ENCODE results near the gene SLC19A1.
"Not testable (repeated sequence)": the region's sequence is repeated elsewhere in the genome, so short reads cannot be mapped to it uniquely, and the experiment has no call there.

The SLC19A1 gene

DNA sequence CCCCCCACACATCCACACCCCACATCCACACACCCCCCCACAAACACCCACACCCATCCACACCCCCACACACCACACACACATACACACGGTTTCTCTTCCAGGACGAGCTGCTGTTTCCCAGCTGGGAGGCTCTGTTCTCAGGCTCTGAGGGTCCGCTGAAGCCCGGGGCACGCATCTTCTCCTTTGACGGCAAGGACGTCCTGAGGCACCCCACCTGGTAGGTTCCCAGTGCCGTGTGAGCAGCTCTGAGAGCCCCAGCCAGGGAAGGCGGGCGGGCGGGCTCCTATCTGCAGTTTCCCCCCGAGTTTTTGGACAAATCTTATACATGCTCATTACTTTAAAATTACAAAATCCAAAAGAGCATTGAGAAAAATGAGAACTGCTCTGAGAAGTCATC is 31.2 kb downstream of the SLC19A1 start:
- H3K4me3 ChIP-seq (ENCODE audit: low read depth, low read length): no peak overlapping the region
- no peak for DNase-seq (ENCODE audit: low read depth)

DNA sequence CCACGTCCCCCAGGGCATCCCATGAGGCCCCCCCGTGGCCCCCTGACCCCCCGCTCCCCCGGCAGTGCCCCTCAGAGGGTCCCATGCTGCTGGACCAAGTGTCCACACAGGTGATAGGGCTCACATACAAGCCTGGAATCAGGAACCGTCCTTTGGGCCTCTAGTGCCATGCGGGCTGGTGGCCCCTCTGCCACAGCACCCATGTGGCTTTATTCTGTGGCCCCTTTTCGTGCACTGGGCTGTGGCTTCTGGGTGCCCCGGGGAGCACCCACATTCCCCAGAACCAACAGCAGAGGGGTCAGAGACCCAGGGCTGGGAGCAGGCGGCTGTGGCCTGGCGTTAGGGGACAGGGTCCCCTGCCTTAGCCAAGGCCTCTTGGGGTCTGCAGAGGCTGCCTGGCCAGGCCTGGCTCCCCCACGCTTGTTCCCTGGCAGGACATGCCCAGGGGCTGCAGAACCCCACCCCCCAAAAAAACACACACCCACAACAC is 31.7 kb downstream of the SLC19A1 start:
- no peak overlapping the region for H3K4me3 ChIP-seq (ENCODE audit: low read depth, low read length)
- DNase-seq (ENCODE audit: low read depth): no peak

DNA sequence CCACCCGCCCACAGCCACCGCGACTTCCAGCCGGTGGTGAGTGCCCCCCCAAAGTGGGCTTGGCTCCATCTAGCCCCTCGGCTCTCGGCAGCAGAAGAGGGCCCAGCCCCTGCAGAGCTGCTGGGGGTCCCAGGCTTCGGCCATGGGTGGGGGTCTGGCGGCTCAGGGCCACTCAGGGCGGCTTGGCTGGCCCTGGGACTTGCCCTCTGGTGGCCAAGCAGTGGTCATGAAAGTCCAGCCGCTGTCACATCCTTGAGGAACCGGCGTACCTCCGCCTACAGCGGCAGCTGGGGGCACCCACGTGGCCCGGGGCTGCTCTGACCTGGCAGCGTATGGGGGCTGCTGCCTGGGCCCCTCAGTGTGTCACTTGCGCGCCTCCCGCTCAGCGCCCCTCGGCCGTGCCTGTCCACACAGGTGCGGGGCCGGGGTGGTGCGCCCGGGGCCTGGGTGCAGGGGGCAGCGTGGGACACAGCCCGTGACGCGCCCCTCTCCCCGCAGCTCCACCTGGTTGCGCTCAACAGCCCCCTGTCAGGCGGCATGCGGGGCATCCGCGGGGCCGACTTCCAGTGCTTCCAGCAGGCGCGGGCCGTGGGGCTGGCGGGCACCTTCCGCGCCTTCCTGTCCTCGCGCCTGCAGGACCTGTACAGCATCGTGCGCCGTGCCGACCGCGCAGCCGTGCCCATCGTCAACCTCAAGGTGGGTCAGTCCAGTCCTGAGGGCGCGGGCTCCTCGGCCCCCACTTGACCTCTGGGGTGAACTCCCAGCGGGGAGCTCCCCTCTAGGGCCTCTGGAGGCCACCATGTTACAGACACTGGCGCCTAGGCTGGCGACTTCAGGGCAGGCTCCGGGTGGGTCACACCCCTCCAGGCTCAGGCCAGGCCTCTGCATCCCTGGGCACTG is 32.4 kb downstream of the SLC19A1 start:
- DNase-seq (ENCODE audit: low read depth): no peak

DNA sequence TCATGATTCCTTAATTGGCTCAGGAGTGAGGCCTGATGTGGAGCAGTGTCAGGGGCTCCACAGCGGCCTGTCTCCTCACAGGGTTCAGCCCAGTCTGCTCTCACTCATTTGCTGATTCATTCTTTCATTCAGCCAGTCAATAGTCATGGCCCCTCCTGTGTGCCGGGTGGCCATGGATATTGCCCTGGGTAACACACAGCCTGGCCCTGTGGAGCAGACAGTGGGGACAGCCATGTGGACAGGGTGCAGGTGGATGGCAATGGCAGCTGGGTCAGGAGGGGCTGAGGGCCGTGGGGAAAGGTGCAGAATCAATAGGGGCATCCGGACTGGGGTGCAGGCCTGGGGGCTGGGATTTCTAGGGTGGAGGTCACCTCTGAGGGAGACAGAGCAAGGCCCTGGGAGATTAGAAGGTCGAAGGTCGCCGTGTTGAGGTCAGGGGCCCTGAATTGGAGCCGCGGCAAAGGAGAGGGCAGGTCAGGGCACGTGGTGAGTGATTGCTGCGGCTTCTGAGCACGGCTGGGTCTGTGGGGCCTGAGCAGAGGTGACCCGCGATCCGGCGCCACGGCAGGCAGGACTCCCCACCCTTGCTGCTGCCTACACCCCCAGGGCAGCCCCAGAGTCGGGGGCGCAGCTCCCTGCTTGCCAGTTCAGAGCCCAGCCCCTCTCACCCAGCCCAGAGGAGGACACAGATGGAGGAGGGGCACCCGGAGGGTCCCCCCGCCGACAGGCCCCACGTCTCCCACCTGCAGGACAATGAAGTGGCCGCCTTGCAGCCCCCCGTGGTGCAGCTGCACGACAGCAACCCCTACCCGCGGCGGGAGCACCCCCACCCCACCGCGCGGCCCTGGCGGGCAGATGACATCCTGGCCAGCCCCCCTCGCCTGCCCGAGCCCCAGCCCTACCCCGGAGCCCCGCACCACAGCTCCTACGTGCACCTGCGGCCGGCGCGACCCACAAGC is 33.4 kb downstream of the SLC19A1 start:
- no peak for DNase-seq (ENCODE audit: low read depth)
- H3K4me3 ChIP-seq (ENCODE audit: low read depth, low read length): no peak overlapping the region

More for the DNA sequence above, 32.4 kb downstream of the SLC19A1 start:
- H3K4me3 ChIP-seq (ENCODE audit: low read depth, low read length): no peak overlapping the region

DNA sequence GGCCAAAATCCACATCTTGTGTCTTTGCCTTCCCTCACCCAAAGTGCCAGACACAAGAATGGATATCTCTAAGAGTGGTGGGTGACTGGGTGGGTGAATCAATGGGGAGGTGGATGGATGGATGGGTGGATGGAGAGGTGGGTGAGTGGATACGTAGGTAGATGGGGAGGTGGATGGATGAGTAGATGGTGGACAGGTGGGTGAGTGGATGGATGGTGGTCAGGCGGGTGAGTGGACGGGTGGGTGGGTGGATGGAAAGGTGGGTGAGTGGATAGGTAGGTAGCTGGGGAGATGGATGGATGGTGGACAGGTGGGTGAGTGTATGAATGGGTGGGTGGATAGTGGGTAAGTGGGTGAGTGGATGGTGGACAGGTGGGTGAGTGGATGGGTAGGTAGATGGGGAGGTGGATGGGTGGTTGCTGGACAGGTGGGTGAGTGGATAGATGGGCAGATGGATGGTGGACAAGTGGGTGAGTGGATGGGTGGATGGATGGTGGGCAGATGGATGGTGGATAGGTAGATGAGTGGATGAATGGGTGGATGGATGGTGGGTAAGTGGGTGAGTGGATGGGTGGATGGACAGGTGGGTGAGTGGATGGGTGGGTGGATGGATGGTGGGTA is 34.2 kb downstream of the SLC19A1 start:
- H3K4me3 ChIP-seq (ENCODE audit: low read depth, low read length): no peak overlapping the region
- no peak for DNase-seq (ENCODE audit: low read depth)

DNA sequence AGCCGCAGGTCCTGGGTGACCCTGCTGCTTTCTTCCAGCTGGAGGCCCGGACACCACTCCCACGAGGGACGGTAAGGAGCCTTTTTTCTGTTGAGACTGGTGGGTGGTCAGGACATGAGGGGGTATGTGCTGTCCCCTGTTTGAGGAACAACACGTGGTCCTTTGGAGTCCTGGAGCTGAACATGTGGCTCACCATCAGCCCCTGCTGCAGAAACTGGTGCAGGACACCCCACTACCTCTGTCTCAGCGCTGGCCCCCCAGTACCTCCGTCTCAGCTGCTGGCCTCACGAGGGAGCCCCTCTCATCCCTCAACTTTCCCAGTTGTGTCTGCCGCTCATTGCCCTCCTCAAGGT is 34.7 kb downstream of the SLC19A1 start:
- no peak for DNase-seq (ENCODE audit: low read depth)

DNA sequence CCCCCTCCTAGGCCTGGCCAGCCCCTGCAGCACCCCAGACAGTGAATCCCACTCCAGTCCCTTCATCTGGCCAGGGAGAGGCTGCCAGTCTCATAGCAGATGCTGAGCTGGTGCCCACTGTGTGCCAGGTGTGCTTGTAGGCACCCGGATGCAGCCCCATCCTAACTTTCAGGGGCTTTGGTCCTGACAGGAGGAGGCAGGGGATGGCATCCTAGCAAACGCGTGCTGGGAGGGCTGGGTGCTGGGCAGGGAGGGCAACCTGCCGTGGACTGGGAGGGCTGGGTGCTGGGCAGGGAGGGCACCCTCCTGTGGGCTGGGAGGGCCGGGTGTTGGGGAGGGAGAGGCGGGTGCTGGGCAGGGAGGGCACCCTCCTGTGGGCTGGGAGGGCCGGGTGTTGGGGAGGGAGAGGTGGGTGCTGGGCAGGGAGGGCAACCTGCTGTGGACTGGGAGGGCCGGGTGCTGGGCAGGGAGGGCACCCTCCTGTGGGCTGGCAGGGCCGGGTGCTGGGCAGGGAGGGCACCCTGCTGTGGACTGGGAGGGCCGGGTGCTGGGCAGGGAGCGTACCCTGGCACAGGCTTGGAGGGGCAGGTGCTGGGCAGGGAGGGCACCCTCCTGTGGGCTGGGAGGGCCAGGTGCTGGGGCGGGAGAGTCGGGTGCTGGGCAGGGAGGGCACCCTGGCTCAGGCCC is 35.3 kb downstream of the SLC19A1 start:
- no peak overlapping the region for H3K4me3 ChIP-seq (ENCODE audit: low read depth, low read length)
- DNase-seq (ENCODE audit: low read depth): no peak

More for the DNA sequence above, 34.7 kb downstream of the SLC19A1 start:
- no peak overlapping the region for H3K4me3 ChIP-seq (ENCODE audit: low read depth, low read length)

DNA sequence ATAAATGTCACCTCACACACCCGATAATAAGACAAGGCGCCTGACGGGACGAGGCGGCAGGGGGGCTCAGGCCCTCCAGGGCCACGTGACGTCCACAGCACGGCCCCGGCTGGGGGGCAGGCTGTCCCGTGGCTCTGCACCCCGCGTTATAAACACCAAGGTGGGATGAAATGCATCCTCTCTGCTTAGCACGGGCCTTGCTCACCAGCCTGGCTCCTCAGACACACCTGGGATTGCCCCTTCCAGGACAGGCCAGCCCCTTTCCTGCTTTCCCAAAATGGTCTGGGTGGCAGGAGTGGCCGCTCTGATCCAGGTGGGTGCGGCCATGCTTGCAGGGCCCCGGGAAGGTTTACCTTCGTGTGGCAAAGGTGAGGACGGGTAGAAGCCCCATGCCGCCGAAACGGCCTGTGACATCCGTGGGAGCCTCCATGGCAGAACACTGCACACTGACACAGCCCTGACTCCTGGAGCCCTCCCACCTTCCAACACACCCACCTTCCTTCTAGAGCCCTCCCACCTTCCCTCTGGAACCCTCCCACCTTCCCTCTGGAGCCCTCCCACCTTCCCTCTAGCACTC is 35.9 kb downstream of the SLC19A1 start:
- no peak overlapping the region for H3K4me3 ChIP-seq (ENCODE audit: low read depth, low read length)
- no peak for DNase-seq (ENCODE audit: low read depth)

DNA sequence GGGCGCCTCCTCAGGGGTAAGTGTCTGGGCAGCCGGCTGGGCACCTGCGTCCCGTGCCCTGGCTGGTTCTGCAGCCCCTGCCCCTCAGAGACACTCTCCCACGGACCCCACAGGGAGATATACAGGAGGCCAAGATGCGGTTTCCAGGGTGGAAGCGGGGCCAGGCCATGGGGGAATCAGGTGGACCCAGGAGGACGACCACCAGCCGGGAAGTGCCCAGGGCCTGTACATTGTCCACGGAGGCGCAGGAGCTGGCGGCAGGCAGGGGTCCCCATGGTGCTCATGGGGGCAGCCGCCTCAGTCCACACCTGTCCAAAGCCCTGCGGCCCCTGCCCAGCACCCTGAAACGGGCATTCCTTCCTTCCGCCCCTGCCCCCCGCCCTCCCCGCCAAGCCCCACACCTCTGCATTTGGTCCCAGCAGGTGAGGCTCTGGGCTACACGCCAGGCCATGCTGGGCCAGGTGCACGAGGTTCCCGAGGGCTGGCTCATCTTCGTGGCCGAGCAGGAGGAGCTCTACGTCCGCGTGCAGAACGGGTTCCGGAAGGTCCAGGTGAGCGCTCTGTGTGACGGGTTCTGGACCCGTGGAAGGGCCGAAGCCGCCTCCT is 36.7 kb downstream of the SLC19A1 start:
- no peak for DNase-seq (ENCODE audit: low read depth)
- H3K4me3 ChIP-seq (ENCODE audit: low read depth, low read length): no peak overlapping the region

DNA sequence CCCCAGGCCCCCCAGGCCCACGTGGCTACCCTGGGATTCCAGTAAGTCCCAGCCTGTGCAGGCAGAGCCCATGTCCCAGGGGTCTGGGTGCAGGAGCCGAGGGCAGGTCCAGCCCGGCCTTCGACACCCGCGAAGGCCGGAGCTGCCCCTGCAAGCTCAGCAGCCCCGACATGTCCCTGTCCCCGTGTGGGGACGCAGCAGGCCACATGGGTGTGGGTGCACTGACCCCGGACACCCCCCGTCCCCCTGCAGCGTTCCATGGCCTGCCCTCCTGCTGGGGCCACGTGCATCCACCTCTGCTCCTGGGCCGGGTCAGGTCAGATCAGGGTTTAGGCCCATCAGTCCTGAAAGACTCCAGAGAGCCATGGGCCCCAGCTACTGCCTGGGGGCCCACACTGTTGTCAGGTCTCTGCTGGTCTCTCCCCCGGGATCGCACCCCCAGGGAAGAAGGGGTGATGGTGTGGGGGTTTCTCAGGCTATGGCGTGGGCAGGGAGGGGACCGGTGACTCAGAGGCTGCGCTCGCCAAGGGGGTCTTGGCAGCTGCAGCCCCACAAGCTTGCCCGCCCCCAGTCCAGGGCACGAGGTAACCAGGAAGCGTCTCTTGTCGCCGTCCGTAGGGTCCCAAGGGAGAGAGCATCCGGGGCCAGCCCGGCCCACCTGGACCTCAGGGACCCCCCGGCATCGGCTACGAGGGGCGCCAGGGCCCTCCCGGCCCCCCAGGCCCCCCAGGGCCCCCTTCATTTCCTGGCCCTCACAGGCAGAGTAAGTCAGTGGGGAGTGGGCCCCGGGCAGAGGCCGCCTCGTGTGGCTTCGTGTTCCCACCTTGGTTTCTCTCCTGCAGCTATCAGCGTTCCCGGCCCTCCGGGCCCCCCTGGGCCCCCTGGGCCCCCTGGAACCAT is 37.5 kb downstream of the SLC19A1 start:
- DNase-seq (ENCODE audit: low read depth): no peak
- H3K4me3 ChIP-seq (ENCODE audit: low read depth, low read length): no peak overlapping the region

DNA sequence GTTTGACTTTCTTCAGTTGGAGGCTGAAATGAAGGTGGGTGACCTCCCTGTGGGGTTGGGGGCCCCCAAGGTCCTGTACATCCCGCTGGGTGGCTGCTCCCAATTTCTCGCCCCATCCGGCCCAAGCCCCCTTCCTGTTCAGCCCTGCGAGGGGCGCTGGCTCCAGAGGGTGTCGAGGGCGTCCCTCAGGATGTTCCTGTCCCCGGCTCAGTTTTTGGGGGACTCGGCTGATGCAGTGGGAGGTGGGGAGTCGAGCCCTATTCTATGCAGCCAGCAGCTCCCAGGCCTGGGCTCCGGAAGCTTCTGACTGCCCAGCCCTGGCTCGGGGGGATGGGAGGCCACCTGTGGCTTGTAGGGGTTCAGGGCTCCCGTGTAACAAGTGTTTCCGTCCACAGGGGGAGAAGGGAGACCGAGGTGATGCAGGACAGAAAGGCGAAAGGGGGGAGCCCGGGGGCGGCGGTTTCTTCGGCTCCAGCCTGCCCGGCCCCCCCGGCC is 38.2 kb downstream of the SLC19A1 start:
- H3K4me3 ChIP-seq (ENCODE audit: low read depth, low read length): no peak overlapping the region
- DNase-seq (ENCODE audit: low read depth): no peak

DNA sequence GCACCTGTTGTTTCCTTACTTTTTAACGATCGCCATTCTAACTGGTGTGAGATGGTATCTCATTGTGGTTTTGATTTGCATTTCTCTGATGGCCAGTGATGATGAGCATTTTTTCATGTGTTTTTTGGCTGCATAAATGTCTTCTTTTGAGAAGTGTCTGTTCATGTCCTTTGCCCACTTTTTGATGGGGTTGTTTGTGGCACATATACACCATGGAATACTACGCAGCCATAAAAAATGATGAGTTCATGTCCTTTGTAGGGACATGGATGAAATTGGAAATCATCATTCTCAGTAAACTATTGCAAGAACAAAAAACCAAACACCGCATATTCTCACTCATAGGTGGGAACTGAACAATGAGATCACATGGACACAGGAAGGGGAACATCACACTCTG is 39.0 kb downstream of the SLC19A1 start:
- not testable (repeated sequence) for H3K4me3 ChIP-seq (ENCODE audit: low read depth, low read length); DNase-seq (ENCODE audit: low read depth)

DNA sequence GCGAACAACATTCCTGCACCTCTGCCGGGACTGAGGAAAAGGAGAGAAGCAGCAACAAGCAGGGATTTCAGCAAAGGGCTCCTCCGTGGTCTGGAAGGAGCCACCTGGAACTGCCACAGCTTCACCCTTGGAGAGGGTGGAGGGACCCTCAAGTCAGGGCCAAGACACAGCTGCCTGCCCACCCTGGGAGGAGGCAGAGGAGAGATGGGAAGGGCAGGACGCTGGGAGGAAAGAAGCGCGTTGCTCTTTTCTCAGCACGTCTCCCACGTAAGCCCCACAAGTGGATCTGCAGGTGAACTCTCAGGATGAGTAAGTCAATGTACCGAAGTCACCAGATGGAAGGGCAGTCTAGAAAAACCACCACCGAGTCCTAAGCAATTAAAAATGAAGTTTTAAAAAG is 39.6 kb downstream of the SLC19A1 start:
- H3K4me3 ChIP-seq (ENCODE audit: low read depth, low read length): no peak overlapping the region
- no peak for DNase-seq (ENCODE audit: low read depth)

DNA sequence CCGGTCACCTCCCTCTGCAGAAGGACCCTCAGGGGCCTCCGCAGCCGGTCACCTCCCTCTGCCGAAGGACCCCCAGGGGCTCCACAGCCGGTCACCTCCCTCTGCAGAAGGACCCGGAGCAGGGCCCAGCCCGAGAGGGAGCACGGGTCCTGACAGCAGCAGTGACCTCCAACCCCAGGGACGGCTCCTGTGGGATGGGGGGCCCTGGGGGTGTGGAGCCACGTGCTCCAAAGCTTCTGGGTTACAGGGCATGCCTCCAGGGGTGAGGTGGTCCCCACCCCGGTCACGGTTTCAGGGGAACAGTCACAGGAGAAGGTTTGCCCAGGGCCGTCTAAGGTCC is 40.3 kb downstream of the SLC19A1 start:
- H3K4me3 ChIP-seq (ENCODE audit: low read depth, low read length): no peak overlapping the region
- no peak for DNase-seq (ENCODE audit: low read depth)

DNA sequence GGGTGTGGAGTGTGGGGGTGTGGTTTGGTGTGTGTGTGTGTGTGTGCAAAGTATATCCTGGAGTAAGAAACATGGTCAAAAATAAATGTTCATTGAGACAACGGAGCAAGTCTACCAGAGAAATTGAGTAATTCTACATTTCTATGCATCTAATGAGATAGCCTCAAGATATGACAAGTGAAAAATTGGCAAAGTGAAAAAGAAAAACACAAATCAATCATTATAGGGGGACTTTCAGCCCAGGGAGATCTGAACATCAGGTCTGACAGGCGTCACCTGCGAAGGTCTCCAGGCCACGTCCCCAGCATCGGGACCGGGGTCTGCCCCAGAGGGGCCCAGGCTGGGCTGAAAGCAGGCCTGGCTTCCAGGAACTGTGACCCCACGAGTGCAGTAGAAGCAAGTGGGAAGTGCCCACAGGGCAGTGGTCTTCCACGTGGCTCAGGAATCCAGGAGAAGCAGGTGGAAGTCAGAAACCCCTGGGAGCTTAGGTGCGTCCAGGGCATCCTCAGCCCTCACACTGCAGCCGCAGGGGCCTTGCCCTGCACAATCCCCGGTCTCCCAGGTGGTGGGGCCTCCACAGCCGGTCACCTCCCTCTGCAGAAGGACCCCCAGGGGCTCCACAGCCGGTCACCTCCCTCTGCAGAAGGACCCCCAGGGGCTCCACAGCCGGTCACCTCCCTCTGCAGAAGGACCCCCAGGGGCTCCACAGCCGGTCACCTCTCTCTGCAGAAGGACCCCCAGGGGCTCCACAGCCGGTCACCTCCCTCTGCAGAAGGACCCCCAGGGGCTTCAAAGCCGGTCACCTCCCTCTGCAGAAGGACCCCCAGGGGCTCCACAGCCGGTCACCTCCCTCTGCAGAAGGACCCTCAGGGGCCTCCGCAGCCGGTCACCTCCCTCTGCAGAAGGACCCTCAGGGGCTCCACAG is 40.9 kb downstream of the SLC19A1 start:
- not testable (repeated sequence) for DNase-seq (ENCODE audit: low read depth); H3K4me3 ChIP-seq (ENCODE audit: low read depth, low read length)

DNA sequence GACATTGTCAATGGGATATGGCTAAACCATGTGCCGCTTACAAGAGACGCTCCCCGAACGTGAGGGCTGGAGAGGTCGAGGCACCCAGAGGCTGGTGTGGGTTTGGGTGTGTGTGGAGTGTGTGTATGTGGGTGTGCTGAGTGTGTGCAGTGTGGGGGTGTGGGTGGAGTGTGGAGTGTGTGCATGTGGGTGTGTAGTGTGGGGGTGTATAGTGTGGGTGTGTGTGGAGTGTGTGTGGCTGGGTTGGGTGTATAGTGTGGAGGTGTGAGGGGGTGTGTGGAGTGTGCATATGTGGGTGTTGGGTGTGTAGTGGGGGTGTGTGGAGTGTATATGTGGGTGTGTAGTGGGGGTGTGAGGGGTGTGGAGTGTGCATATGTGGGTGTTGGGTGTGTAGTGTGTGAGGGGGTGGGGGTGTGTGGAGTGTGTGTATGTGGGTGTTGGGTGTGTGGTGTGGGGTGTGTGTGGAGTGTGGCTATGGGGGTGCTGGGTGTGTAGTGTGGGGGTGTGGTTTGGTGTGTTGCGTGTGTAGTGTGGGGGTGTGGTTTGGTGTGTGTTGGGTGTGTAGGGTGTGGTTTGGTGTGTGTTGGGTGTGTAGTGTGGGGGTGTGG is 42.2 kb downstream of the SLC19A1 start:
- DNase-seq (ENCODE audit: low read depth): no peak

More for the DNA sequence above, 42.2 kb downstream of the SLC19A1 start:
- no peak overlapping the region for H3K4me3 ChIP-seq (ENCODE audit: low read depth, low read length)

Measured in skeletal muscle cell (primary cell).